CD4-positive, CD25-positive, alpha-beta regulatory T cell (primary cell): Measurements from ENCODE around the gene NFAT5. TPM values are rescaled to one million over a fixed set of nuclear protein-coding genes. Genes with fewer than 3 reads are reported as not detected.
A peak's percentile ranks its signal among the peaks of the same experiment; 100 is the strongest.
"Not testable (repeated sequence)": the region's sequence is repeated elsewhere in the genome, so short reads cannot be mapped to it uniquely, and the experiment has no call there.

Experiments used
- ATAC-seq, 2 donors: fragments of 150-1000 bp; cut with Tn5 transposase; one replicate each; pipeline ENCODE4 v1.10.0; 2021; ENCODE audit warnings: low read depth in 2 of 2, moderate number of reproducible peaks in 2 of 2, moderate library complexity in 1 of 2
- DNase-seq, 3 donors: peaks; one replicate each; pipeline versions ENCODE4 v3.0.0 to v3.0.0-alpha.2; 2012 to 2022; ENCODE audit warnings: mixed read lengths in 1 of 3
- H3K27ac ChIP-seq: one replicate; pipeline ENCODE4 v1.7.0; 2013; ENCODE audit warnings: mild to moderate bottlenecking, low read length; ENCODE audit not compliant: insufficient read depth, poor library complexity, severe bottlenecking
- H3K27me3 ChIP-seq: one replicate; pipeline ENCODE4 v1.7.0; 2013; ENCODE audit warnings: low read length; ENCODE audit not compliant: control insufficient read depth, insufficient read depth
- H3K36me3 ChIP-seq: one replicate; pipeline ENCODE4 v1.7.0; 2013; ENCODE audit warnings: mild to moderate bottlenecking, low read length, moderate library complexity; ENCODE audit not compliant: control insufficient read depth, insufficient read depth
- H3K4me1 ChIP-seq: 2 replicates; pipeline ENCODE4 v1.7.0; 2013; ENCODE audit warnings: mild to moderate bottlenecking, low read length; ENCODE audit not compliant: insufficient read depth, control insufficient read depth, poor library complexity, severe bottlenecking
- H3K4me3 ChIP-seq: one replicate; pipeline ENCODE4 v1.7.0; 2013; ENCODE audit warnings: low read depth, mild to moderate bottlenecking, low read length, moderate library complexity
- H3K9me3 ChIP-seq, 2 experiments: 1 replicate in 1 of 2; 2 replicates in 1 of 2; pipeline ENCODE4 v1.7.0; 2013; ENCODE audit warnings: low read length in 2 of 2, mild to moderate bottlenecking in 1 of 2, moderate library complexity in 1 of 2; ENCODE audit not compliant: control insufficient read depth in 2 of 2
- H3K27ac Mint-ChIP-seq, 3 donors: one replicate each; pipeline ENCODE4 v1.8.0; 2020 to 2022; ENCODE audit warnings: mild to moderate bottlenecking in 3 of 3, mixed read lengths in 3 of 3, moderate library complexity in 2 of 3
- H3K27me3 Mint-ChIP-seq: one replicate; pipeline ENCODE4 v1.8.0; 2022; ENCODE audit warnings: mild to moderate bottlenecking, mixed read lengths
- H3K36me3 Mint-ChIP-seq: one replicate; pipeline ENCODE4 v1.8.0; 2020; ENCODE audit warnings: mixed read lengths
- H3K4me1 Mint-ChIP-seq, 4 donors: one replicate each; pipeline ENCODE4 v1.8.0; 2020 to 2022; ENCODE audit warnings: mixed read lengths in 4 of 4, mild to moderate bottlenecking in 1 of 4
- H3K4me3 Mint-ChIP-seq, 4 donors: one replicate each; pipeline ENCODE4 v1.8.0; 2020 to 2022; ENCODE audit warnings: mild to moderate bottlenecking in 4 of 4, mixed read lengths in 4 of 4, moderate library complexity in 3 of 4
- H3K9me3 Mint-ChIP-seq, 7 donors: one replicate each; pipeline ENCODE4 v1.8.0; 2020 to 2022; ENCODE audit warnings: mixed read lengths in 7 of 7, mild to moderate bottlenecking in 3 of 7, moderate library complexity in 2 of 7
- polyA plus RNA-seq, 4 donors: library from polyadenylated mRNA; unstranded; fragments of 300-500 nt; fragmentation: Illumina TruSeq; gene quantifications; one replicate each; pipeline ENCODE4 v1.2.3, GENCODE V29; 2021
- total RNA-seq: library from RNA; stranded (reverse); gene quantifications from one replicate; pipeline ENCODE4 v1.2.3, GENCODE V29; 2022

The NFAT5 gene
- total and polyA plus RNA-seq, 5 donors from 2014 or later, result 7.0 to 57.6 (median 12.0) TPM

DNA sequence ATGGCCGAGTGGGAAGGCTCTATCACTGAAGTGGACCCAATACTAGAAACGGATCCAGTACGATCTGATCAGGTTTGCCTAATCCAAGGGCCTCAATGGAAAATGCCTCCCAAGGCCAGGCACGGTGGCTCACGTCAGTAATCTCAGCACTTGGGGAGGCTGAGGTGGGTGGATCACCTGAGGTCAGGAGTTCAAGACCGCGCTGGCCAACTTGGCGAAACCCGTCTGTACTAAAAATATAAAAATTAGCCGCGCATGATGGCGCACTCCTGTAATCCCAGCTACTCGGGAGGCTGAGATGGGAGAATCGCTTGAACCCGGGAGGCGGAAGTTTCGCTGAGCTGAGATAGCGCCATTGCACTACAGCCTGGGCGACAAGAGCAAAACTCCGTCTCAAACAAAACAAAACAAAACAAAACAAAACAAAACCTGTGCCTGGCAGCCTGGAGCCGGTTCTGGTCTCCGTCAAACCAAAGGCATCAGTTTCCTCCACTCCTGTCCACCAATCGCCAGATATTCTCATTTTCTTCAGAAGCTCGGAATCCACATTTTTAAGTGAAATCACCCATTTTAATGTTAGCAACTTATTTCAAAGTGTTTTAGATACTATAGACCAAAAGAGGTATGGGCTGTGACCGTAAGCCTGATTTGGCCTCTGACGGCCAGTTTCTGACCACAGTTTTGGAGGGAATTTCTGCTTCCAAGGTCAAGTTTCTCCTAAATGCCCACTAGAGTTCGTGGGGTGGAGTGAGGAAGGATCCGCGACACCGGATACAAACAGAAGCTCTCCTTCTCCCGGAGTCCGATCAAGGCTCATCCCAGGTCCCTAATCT is 159.9 kb downstream of the NFAT5 start:
- ATAC-seq (no peak), DNase-seq (peak in 1 of 3 donors; percentile 2)
- Mint-ChIP-seq H3K9me3 (no peaks in the 10 kb centered on the region), H3K27me3 (no peaks in the 10 kb centered on the region), H3K4me1 (peaks cover 0 to 36% (median 23%) of the 10 kb centered on the region in 4 donors), H3K4me3 (peak overlapping the region; percentile 86 to 98 (median 94)), H3K36me3 (peaks cover 3% of the 10 kb centered on the region), H3K27ac (peak overlapping the region; percentile 91 to 95 (median 93))
- Histone ChIP-seq H3K36me3 (no peaks in the 10 kb centered on the region), H3K27me3 (no peaks in the 10 kb centered on the region), H3K4me3 (peak overlapping the region; percentile 83), H3K27ac (peak overlapping the region; percentile 71), H3K9me3 (no peaks in the 10 kb centered on the region), H3K4me1 (peaks cover 21% of the 10 kb centered on the region)

DNA sequence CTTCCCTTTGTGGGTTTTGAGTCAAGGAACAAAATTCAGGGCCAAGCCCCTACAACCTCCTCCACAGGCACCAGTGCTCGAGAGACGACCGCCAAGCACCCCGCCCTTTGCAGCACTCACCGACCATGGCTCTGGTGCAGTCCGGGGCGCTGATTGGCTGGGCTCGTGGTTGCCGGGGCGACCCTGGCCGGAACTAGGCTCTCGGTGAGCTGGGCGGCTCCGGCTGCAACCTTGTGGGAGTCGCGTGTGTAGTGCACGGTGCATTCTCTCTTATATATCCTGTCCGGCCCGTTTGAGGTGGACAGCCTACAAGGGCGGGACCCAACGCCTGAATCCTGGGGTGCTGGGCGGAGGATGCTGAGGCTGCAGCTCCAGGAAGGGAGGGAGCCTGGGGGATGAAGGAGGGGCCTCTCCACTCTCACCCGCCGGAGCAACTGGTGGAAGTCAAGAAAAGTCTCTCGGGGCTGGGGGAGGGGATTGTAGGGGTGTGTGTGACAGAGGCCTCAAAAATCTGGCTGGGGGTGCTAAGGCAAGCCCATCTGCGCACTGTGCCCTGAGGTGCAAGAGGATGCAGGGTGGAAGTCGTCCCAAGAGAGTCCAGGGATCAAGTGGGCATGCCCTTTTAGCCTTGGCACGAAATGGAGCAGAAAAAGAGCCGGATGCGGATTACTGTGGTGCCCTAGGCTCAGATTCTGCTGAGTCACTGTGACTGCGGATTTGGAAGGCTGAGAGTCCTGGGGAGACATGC is 160.7 kb downstream of the NFAT5 start, which contains the start of gene NQO1:
Gene NQO1, minus strand, starts transcription at position 248 of the 748 bp plus-strand sequence. Its CDS starts 121 bp downstream, at position 127.
- Mint-ChIP-seq H3K4me1 (peaks cover 0 to 36% (median 23%) of the 10 kb centered on the region in 4 donors), H3K27ac (peak within 1 kb of the TSS; percentile 91 to 95 (median 93))
- no peaks in the 10 kb centered on the region for H3K9me3 ChIP-seq

DNA sequence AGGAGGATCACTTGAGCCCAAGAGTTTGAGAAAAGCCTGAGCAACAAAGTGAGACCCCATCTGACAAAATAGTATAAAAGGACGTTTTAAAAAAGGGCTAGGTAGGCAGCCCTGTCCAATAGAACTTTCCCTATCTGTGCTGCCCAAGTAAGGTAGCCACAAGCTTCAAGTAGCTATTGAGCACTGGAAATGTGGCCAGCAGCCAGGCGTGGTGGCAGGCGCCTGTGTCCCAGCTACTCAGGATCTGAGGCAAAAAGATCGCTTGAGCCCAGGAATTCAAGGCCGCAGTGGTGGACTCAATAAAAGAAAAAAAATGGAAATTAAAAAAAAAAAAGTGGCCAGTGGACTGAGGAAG is 162.1 kb downstream of the NFAT5 start:
- DNase-seq (peak in 1 of 3 donors; percentile 16), ATAC-seq (no peak)
- Mint-ChIP-seq H3K9me3 (peaks cover 0 to 2% (median 0%) of the 10 kb centered on the region in 7 donors), H3K4me3 (peak overlapping the region in 3 of 4 donors; percentile 52 to 88 (median 77)), H3K27ac (peak overlapping the region in 2 of 3 donors; percentile 46 to 91), H3K4me1 (peaks cover 0 to 36% (median 23%) of the 10 kb centered on the region in 4 donors), H3K36me3 (peaks cover 3% of the 10 kb centered on the region), H3K27me3 (no peaks in the 10 kb centered on the region)
- no peak overlapping the region for H3K27ac ChIP-seq
- no peaks in the 10 kb centered on the region for H3K9me3 ChIP-seq
- no peaks in the 10 kb centered on the region for H3K36me3 ChIP-seq
- no peaks in the 10 kb centered on the region for H3K27me3 ChIP-seq
- H3K4me1 ChIP-seq, result peaks cover 21% of the 10 kb centered on the region
- no peak overlapping the region for H3K4me3 ChIP-seq

More for the DNA sequence above, 160.7 kb downstream of the NFAT5 start, which contains the start of gene NQO1:
- peak; percentile 97 to 99 for ATAC-seq
- Mint-ChIP-seq H3K27me3 (no peaks in the 10 kb centered on the region), H3K36me3 (peaks cover 3% of the 10 kb centered on the region), H3K9me3 (no peaks in the 10 kb centered on the region), H3K4me3 (peak within 1 kb of the TSS; percentile 86 to 98 (median 94))
- Histone ChIP-seq H3K36me3 (no peaks in the 10 kb centered on the region), H3K27ac (peak within 1 kb of the TSS; percentile 71), H3K4me1 (peaks cover 21% of the 10 kb centered on the region), H3K27me3 (no peaks in the 10 kb centered on the region), H3K4me3 (peak within 1 kb of the TSS; percentile 83)
- peak; percentile 74 to 96 (median 86) for DNase-seq

DNA sequence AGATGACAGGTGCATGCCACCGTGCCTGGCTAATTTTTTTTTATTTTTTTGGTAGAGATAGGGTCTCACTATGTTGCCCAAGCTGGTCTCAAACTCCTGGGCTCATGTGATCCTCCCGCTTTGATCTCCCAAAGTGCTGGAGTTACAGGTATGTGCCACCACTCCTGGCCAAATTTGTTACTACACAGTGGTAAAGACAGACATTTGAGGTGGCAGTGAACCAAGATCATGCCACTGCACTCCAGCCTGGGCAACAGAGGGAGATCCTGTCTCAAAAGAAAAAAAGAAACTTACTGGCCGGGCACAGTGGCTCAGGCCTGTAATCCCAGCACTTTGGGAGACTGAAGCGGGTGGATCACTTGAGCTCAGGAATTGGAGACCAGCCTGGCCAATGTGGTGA is 163.3 kb downstream of the NFAT5 start:
- H3K27ac Mint-ChIP-seq, result not testable (repeated sequence)

DNA sequence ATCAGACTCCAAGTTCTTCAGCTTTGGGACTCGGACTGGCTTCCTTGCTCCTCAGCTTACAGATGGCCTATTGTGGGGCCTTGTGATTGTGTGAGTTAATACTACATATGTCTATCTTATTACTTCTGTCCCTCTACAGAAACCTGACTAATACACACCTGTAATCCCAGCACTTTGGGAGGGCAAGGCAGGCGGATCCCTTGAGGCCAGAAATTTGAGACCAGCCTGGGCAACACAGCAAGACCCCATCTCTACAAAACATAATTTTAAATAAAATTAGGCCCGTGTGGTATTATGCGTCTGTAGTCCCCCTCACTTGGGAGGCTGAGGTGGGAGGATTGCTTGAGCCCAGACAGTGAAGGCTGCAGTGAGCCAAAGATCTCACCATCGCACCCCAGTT is 165.5 kb downstream of the NFAT5 start:
- not testable (repeated sequence) for H3K27me3 ChIP-seq, H3K4me3 Mint-ChIP-seq, H3K27ac ChIP-seq, DNase-seq, H3K36me3 Mint-ChIP-seq, H3K4me3 ChIP-seq, H3K27me3 Mint-ChIP-seq, H3K27ac Mint-ChIP-seq, ATAC-seq, H3K9me3 ChIP-seq, H3K9me3 Mint-ChIP-seq, H3K36me3 ChIP-seq
- peaks cover 0 to 19% (median 12%) of the 10 kb centered on the region in 4 donors for H3K4me1 Mint-ChIP-seq
- peaks cover 16% of the 10 kb centered on the region for H3K4me1 ChIP-seq

More for the DNA sequence above, 163.3 kb downstream of the NFAT5 start:
- not testable (repeated sequence) for H3K27me3 ChIP-seq, H3K9me3 Mint-ChIP-seq, H3K9me3 ChIP-seq, H3K36me3 ChIP-seq, H3K27ac ChIP-seq, H3K27me3 Mint-ChIP-seq, H3K36me3 Mint-ChIP-seq, H3K4me3 ChIP-seq, ATAC-seq
- H3K4me1 ChIP-seq, result peaks cover 21% of the 10 kb centered on the region
- Mint-ChIP-seq H3K4me3 (peak overlapping the region in 1 of 4 donors; percentile 77), H3K4me1 (peaks cover 0 to 32% (median 20%) of the 10 kb centered on the region in 4 donors)
- DNase-seq, result peak in 1 of 3 donors; percentile 19

DNA sequence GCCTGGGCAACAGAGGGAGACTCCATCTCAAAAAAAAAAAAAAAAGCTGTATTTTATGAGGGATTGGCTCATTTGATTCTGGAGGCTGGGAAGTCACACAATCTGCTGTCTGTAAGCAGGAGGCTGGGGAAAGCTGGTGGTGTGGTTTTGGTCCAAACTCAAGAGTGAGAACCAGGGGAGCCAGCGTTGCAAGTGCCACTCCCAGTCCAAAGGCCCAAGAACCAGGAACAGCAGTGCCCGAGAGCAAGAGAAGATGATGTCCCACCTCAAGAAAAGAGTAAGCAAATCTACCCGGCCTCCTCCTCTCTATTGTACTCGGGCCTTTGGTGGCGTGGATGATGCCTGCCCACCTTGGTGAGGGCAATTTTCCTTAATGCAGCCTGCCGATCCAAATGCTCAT is 166.3 kb downstream of the NFAT5 start:
- no peaks in the 10 kb centered on the region for H3K36me3 ChIP-seq
- no peak overlapping the region for H3K27ac ChIP-seq
- Mint-ChIP-seq H3K27me3 (no peaks in the 10 kb centered on the region), H3K4me3 (no peak overlapping the region), H3K36me3 (no peaks in the 10 kb centered on the region), H3K9me3 (peaks cover 0 to 2% (median 0%) of the 10 kb centered on the region in 7 donors), H3K27ac (no peak overlapping the region), H3K4me1 (peaks cover 0 to 11% (median 4%) of the 10 kb centered on the region in 4 donors)
- no peak overlapping the region for H3K4me3 ChIP-seq
- H3K9me3 ChIP-seq, result no peaks in the 10 kb centered on the region
- ATAC-seq, result no peak
- peaks cover 7% of the 10 kb centered on the region for H3K4me1 ChIP-seq
- DNase-seq, result no peak
- no peaks in the 10 kb centered on the region for H3K27me3 ChIP-seq

DNA sequence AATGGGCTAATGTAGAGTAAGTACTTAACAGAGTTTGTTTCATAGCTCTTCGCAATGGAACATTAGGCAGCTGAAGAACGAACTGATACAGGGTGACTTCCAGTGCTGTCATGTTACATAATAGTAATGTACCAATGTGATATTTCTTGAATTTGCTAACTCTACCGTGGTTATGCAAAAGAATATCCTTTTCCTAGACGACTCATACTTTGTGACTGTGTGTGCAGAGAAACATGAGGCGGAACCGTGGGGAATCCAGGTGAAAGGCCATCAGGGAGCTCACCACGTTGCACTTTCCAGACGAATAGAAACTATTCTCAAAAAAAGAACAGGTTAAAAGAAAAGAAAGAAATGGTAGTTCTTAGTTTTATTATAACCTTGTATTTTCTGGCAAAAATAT is 175.8 kb downstream of the NFAT5 start:
- no peak overlapping the region for H3K27ac ChIP-seq
- DNase-seq, result no peak
- Mint-ChIP-seq H3K27me3 (no peaks in the 10 kb centered on the region), H3K4me3 (no peak overlapping the region), H3K27ac (no peak overlapping the region), H3K9me3 (peaks cover 0 to 1% (median 0%) of the 10 kb centered on the region in 7 donors), H3K4me1 (peaks cover 0 to 7% (median 0%) of the 10 kb centered on the region in 4 donors), H3K36me3 (peaks cover 39% of the 10 kb centered on the region)
- ATAC-seq, result no peak
- no peaks in the 10 kb centered on the region for H3K9me3 ChIP-seq
- no peak overlapping the region for H3K4me3 ChIP-seq
- no peaks in the 10 kb centered on the region for H3K27me3 ChIP-seq
- H3K36me3 ChIP-seq, result peaks cover 59% of the 10 kb centered on the region
- H3K4me1 ChIP-seq, result no peaks in the 10 kb centered on the region
